H9 (cell line): ENCODE data around the gene LIN7A. TPM values are rescaled to one million over a fixed set of nuclear protein-coding genes. Genes with fewer than 3 reads are reported as not detected.

ENCODE experiments used
- DNase-seq: peaks from one replicate; pipeline ENCODE4 v3.0.0-alpha.2; 2017
- H2AFZ ChIP-seq: one replicate; pipeline ENCODE4 v1.6.1; 2013; ENCODE audit warnings: mild to moderate bottlenecking, low read length, control low read depth, moderate library complexity
- H2AK5ac ChIP-seq: 2 replicates; pipeline ENCODE4 v1.6.1; 2013; ENCODE audit warnings: low read length, control low read depth, mixed read lengths; ENCODE audit not compliant: insufficient read length
- H2BK120ac ChIP-seq: one replicate; pipeline ENCODE4 v1.6.1; 2013; ENCODE audit warnings: low read depth, mild to moderate bottlenecking, low read length, control low read depth, inconsistent platforms; ENCODE audit not compliant: poor library complexity, severe bottlenecking
- H2BK12ac ChIP-seq: 2 replicates; pipeline ENCODE4 v1.6.1; 2013; ENCODE audit warnings: low read length, control low read depth, mixed read lengths, low read depth; ENCODE audit not compliant: insufficient read length
- H2BK15ac ChIP-seq: 2 replicates; pipeline ENCODE4 v1.6.1; 2013; ENCODE audit warnings: low read depth, low read length, control low read depth
- H2BK20ac ChIP-seq: one replicate; pipeline ENCODE4 v1.6.1; 2013; ENCODE audit warnings: low read depth, mild to moderate bottlenecking, low read length, control low read depth, inconsistent platforms; ENCODE audit not compliant: poor library complexity, severe bottlenecking
- H2BK5ac ChIP-seq: 2 replicates; pipeline ENCODE4 v1.6.1; 2013; ENCODE audit warnings: low read length, control low read depth, mixed read lengths; ENCODE audit not compliant: insufficient read length
- H3K14ac ChIP-seq: 2 replicates; pipeline ENCODE4 v1.6.1; 2013; ENCODE audit warnings: low read length, control low read depth; ENCODE audit not compliant: insufficient read depth
- H3K18ac ChIP-seq: 2 replicates; pipeline ENCODE4 v1.6.1; 2013; ENCODE audit warnings: low read depth, mild to moderate bottlenecking, mixed read lengths, low read length, control low read depth; ENCODE audit not compliant: insufficient read length
- H3K23ac ChIP-seq: 2 replicates; pipeline ENCODE4 v1.6.1; 2013; ENCODE audit warnings: low read length, control low read depth, mixed read lengths, low read depth; ENCODE audit not compliant: insufficient read length
- H3K23me2 ChIP-seq: 2 replicates; pipeline ENCODE4 v1.6.1; 2013; ENCODE audit warnings: low read depth, mild to moderate bottlenecking, mixed read lengths, low read length, control low read depth; ENCODE audit not compliant: insufficient read length, poor library complexity, severe bottlenecking
- H3K27ac ChIP-seq: 2 replicates; pipeline ENCODE4 v1.5.1; 2013; ENCODE audit warnings: low read length, control low read depth, mixed read lengths, low read depth; ENCODE audit not compliant: insufficient read length
- H3K27me3 ChIP-seq: 2 replicates; pipeline ENCODE4 v1.6.1; 2013; ENCODE audit warnings: low read length, control low read depth, inconsistent platforms; ENCODE audit not compliant: insufficient read depth
- H3K4ac ChIP-seq: 2 replicates; pipeline ENCODE4 v1.6.1; 2013; ENCODE audit warnings: low read depth, mild to moderate bottlenecking, control low read depth, inconsistent platforms, low read length, moderate library complexity
- H3K4me1 ChIP-seq: 2 replicates; pipeline ENCODE4 v1.6.1; 2013; ENCODE audit warnings: low read length, control low read depth, inconsistent platforms; ENCODE audit not compliant: insufficient read depth
- H3K4me2 ChIP-seq: 2 replicates; pipeline ENCODE4 v1.6.1; 2013; ENCODE audit warnings: low read length, control low read depth, mixed read lengths; ENCODE audit not compliant: insufficient read length, insufficient read depth
- H3K56ac ChIP-seq: 2 replicates; pipeline ENCODE4 v1.6.1; 2013; ENCODE audit warnings: low read depth, mild to moderate bottlenecking, mixed read lengths, low read length, control low read depth; ENCODE audit not compliant: insufficient read length
- H3K79me1 ChIP-seq: 2 replicates; pipeline ENCODE4 v1.6.1; 2013; ENCODE audit warnings: low read depth, mild to moderate bottlenecking, moderate library complexity, low read length, control low read depth, inconsistent platforms; ENCODE audit not compliant: insufficient read depth, poor library complexity, severe bottlenecking
- H3K79me2 ChIP-seq: 2 replicates; pipeline ENCODE4 v1.6.1; 2013; ENCODE audit warnings: low read length, control low read depth, inconsistent platforms; ENCODE audit not compliant: insufficient read depth
- H3K9ac ChIP-seq: 2 replicates; pipeline ENCODE4 v1.6.1; 2013; ENCODE audit warnings: low read length, control low read depth, mixed read lengths; ENCODE audit not compliant: insufficient read length; ENCODE audit errors: extremely low read depth
- H3K9me3 ChIP-seq: one replicate; pipeline ENCODE4 v1.6.1; 2013; ENCODE audit warnings: low read depth, low read length, inconsistent platforms; ENCODE audit not compliant: control insufficient read depth
- H3T11ph ChIP-seq: one replicate; pipeline ENCODE4 v1.6.1; 2013; ENCODE audit warnings: mild to moderate bottlenecking, low read length, control low read depth, inconsistent platforms
- H4K20me1 ChIP-seq: one replicate; pipeline ENCODE4 v1.6.1; 2013; ENCODE audit not compliant: control insufficient read depth, insufficient read length, insufficient read depth
- H4K5ac ChIP-seq: 2 replicates; pipeline ENCODE4 v1.6.1; 2013; ENCODE audit warnings: low read depth, mild to moderate bottlenecking, mixed read lengths, low read length, control low read depth; ENCODE audit not compliant: insufficient read length
- H4K8ac ChIP-seq: replicated peaks from 2 replicates; pipeline ENCODE4 v1.6.1; 2013; ENCODE audit warnings: low read length, control low read depth, mixed read lengths, low read depth; ENCODE audit not compliant: insufficient read length
- H4K91ac ChIP-seq: 2 replicates; pipeline ENCODE4 v1.6.1; 2013; ENCODE audit warnings: low read depth, mild to moderate bottlenecking, moderate library complexity, mixed read lengths, low read length, control low read depth; ENCODE audit not compliant: insufficient read length
- H3K27ac Mint-ChIP-seq, 3 experiments: 2 replicates in 2 of 3; 3 replicates in 1 of 3; pipeline ENCODE4 v1.8.0; 2020 to 2021; ENCODE audit warnings: mixed read lengths in 3 of 3, mild to moderate bottlenecking in 1 of 3, moderate library complexity in 1 of 3
- H3K27me3 Mint-ChIP-seq: 2 replicates; pipeline ENCODE4 v1.8.0; 2021; ENCODE audit warnings: low read depth, mild to moderate bottlenecking, moderate library complexity, mixed read lengths
- H3K36me3 Mint-ChIP-seq, 3 experiments: 2 replicates in 2 of 3; 3 replicates in 1 of 3; pipeline ENCODE4 v1.8.0; 2020 to 2021; ENCODE audit warnings: low read depth in 3 of 3, mixed read lengths in 3 of 3; ENCODE audit not compliant: insufficient read depth in 1 of 3
- H3K4me1 Mint-ChIP-seq, 2 experiments: 2 replicates each; pipeline ENCODE4 v1.8.0; 2020; ENCODE audit warnings: mixed read lengths in 2 of 2
- H3K4me3 Mint-ChIP-seq, 2 experiments: 2 replicates in 1 of 2; 3 replicates in 1 of 2; pipeline ENCODE4 v1.8.0; 2020 to 2021; ENCODE audit warnings: mild to moderate bottlenecking in 2 of 2, mixed read lengths in 2 of 2, moderate library complexity in 1 of 2
- H3K9me3 Mint-ChIP-seq, 2 experiments: 2 replicates in 1 of 2; 3 replicates in 1 of 2; pipeline ENCODE4 v1.8.0; 2020; ENCODE audit warnings: mild to moderate bottlenecking in 2 of 2, mixed read lengths in 2 of 2, moderate library complexity in 1 of 2
- CTCF ChIP-seq: fragments of 200-600 bp; sonication (generic); conservative IDR thresholded peaks from 3 replicates; pipeline ENCODE4 v1.8.0; 2021; ENCODE audit warnings: antibody characterized with exemption, mild to moderate bottlenecking
- total RNA-seq: library from RNA; stranded (reverse); gene quantifications from 2 replicates; pipeline ENCODE4 v1.2.1, GENCODE V29; 2021

LIN7A gene
- total RNA-seq, 1 experiment from 2014 or later: 18.3 TPM

DNA sequence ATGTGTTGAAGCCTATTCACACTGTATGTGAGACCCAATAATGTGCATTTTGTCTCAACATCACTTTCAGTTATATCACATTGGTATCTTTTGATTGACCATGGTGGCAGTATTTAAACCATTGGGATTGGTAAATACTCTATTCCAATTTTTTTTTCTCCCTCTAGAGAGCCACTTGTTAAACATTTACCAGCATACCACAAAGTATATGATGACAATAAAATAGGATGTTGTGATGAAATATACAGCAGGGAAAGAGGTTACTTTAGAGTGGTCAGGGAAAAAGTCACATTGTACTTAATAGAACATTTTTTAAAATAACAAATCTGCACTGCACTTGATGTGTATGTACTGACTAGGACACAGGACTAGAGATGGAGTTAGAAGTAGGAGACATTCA lies 5.6 kb upstream of the LIN7A start:
- no peak overlapping the region for H3K27ac ChIP-seq
- H4K91ac ChIP-seq: no peak overlapping the region
- H3K27me3 ChIP-seq: no peaks in the 10 kb centered on the region
- 0 out of 2 replicates have a peak, but pooled peaks cover 3% of the 10 kb centered on the region for H3K4me1 ChIP-seq
- H3K27ac Mint-ChIP-seq: no peak overlapping the region
- no peak for TF ChIP-seq CTCF
- no peak overlapping the region for H4K5ac ChIP-seq
- no peak overlapping the region for H2AK5ac ChIP-seq
- H3K23ac ChIP-seq: no peak overlapping the region
- H3K18ac ChIP-seq: no peak overlapping the region
- no peaks in the 10 kb centered on the region for H3K9me3 ChIP-seq
- H3K14ac ChIP-seq: no peak overlapping the region
- no peak overlapping the region for H2BK20ac ChIP-seq
- H2BK5ac ChIP-seq: no peak overlapping the region
- no peak overlapping the region for H4K8ac ChIP-seq
- H3K56ac ChIP-seq: no peak overlapping the region
- no peaks in the 10 kb centered on the region for H4K20me1 ChIP-seq
- H3K4me3 Mint-ChIP-seq: no peak overlapping the region
- no peak overlapping the region for H2BK12ac ChIP-seq
- no peak for DNase-seq
- H3K4ac ChIP-seq: no peak overlapping the region
- no peaks in the 10 kb centered on the region for H3K79me1 ChIP-seq
- H3K27me3 Mint-ChIP-seq: peaks cover 6% of the 10 kb centered on the region
- H3T11ph ChIP-seq: no peak overlapping the region
- no peaks in the 10 kb centered on the region for H3K9me3 Mint-ChIP-seq
- no peak overlapping the region for H2AFZ ChIP-seq
- no peaks in the 10 kb centered on the region for H3K23me2 ChIP-seq
- H3K9ac ChIP-seq: no peak overlapping the region
- H3K36me3 Mint-ChIP-seq: no peaks in the 10 kb centered on the region
- no peak overlapping the region for H2BK15ac ChIP-seq
- no peak overlapping the region for H2BK120ac ChIP-seq
- peaks cover 21 to 25% of the 10 kb centered on the region in 2 experiments for H3K4me1 Mint-ChIP-seq
- no peak overlapping the region for H3K4me2 ChIP-seq
- H3K79me2 ChIP-seq: no peaks in the 10 kb centered on the region
